Left ventricle myocardium inferior (tissue), 1 donor: ENCODE measurements around the gene FAM181B. TPM values are rescaled to one million over a fixed set of nuclear protein-coding genes. Genes with fewer than 3 reads are reported as not detected.

Experiments
- DNase-seq: peaks from one replicate; pipeline ENCODE4 v3.0.0-alpha.2; 2020
- H3K27ac ChIP-seq: fragments of 200-600 bp; replicated peaks from 2 replicates; pipeline ENCODE4 v1.8.0; 2021
- H3K27me3 ChIP-seq: fragments of 200-600 bp; 2 replicates; pipeline ENCODE4 v1.8.0; 2021; ENCODE audit warnings: low read depth
- H3K36me3 ChIP-seq: fragments of 200-600 bp; 2 replicates; pipeline ENCODE4 v1.8.0; 2021
- H3K4me1 ChIP-seq: fragments of 200-600 bp; 2 replicates; pipeline ENCODE4 v1.8.0; 2021
- H3K4me3 ChIP-seq: fragments of 200-600 bp; 2 replicates; pipeline ENCODE4 v1.8.0; 2021; ENCODE audit warnings: mild to moderate bottlenecking, moderate library complexity
- H3K9me3 ChIP-seq: fragments of 200-600 bp; replicated peaks from 2 replicates; pipeline ENCODE4 v1.8.0; 2021
- CTCF ChIP-seq: fragments of 200-600 bp; IDR thresholded peaks from 2 replicates; pipeline ENCODE4 v1.8.0; 2021; ENCODE audit warnings: antibody characterized with exemption, mild to moderate bottlenecking, borderline replicate concordance
- intact Hi-C: fragments of 100-400 bp; cut with micrococcal nuclease; formaldehyde crosslinking; loops from one replicate; pipeline ENCODE4 v1.11.0; 2022
- total RNA-seq: library from RNA; stranded (reverse); fragmentation: NEBNext Ultra II Directional; extraction: Animal tissue kit (Norgen Biotek cat#: 25700); gene quantifications from one replicate; pipeline ENCODE4 v1.2.1, GENCODE V29; 2021
- donor health status: DM: no; HTN: yes; CAD: no; lungs with severe emphysema.

Gene FAM181B
- total RNA-seq, 1 donor from 2014 or later = 0.19 TPM

DNA sequence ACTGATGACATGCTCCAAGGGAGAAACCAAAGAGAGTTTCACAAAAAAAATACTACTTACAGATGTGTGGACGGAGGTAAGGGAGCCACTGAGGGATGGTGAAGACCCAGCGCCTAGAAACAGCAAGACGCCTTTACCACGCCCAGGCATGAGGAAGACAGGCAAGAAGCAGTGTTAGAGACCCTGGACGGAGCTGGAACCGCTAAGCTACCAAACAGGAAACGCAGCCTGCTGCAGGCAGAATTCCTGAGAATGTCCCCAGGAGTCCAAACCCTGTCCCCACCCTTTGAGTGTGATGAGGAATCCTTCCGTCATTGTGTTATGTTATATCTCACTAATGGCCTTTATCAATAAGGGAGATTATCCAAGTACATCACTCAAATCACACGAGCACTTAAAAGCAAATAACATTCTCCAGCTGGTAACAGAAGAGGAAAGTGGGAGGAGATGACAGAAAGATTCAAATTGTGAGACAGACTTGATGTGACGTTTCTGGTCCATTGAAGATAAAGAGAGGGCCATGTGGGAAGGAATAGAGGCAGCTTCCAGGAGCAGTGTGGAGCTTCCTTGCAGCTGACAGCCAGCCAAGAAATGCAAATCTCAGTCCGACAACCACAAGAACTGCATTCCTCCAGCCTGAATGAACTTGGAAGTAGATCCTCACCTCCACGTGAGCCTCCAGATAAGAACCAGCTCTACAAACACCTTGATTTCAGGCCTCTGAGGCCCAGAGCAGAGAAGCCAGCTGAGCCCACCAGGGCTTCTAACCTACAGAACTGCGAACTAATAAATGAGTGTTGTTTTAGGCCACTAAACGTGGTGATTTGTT lies 19.1 kb downstream of the FAM181B start:
- intact Hi-C loops = loop anchor here (10.0 kb wide), 1 partner anchor 1110 kb away; no protein-coding TSS in a partner anchor
- H3K27me3 ChIP-seq = peaks cover 68% of the 10 kb centered on the region
- no peak overlapping the region for H3K4me3 ChIP-seq
- H3K9me3 ChIP-seq = no peaks in the 10 kb centered on the region
- no peaks in the 10 kb centered on the region for H3K36me3 ChIP-seq
- no peak for TF ChIP-seq CTCF
- no peak overlapping the region for H3K27ac ChIP-seq
- no peak for DNase-seq
- peaks cover 6% of the 10 kb centered on the region for H3K4me1 ChIP-seq

DNA sequence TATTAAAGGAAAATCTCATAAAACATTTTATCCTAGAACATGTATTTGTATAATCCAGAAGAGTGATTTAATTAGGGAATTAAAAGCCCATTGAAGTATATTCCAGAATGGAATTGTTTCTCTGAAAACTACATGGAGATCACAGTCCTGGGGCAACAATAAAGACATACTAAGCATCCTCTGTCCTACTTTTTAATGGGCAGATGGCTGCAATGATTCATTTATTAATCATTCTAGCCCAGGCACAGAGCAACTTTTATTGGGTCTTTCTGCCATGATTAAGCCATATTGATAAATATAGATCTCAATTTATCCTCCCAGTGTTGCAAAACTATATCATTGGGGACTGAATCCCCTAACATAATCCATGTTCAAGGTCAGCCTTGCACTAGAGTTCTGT lies 22.0 kb downstream of the FAM181B start:
- H3K9me3 ChIP-seq = no peaks in the 10 kb centered on the region
- TF ChIP-seq CTCF = no peak
- H3K4me3 ChIP-seq = no peak overlapping the region
- intact Hi-C loops = loop anchor here (10.0 kb wide), 1 partner anchor 1113 kb away; no protein-coding TSS in a partner anchor
- H3K4me1 ChIP-seq = no peaks in the 10 kb centered on the region
- H3K27ac ChIP-seq = no peak overlapping the region
- no peaks in the 10 kb centered on the region for H3K36me3 ChIP-seq
- DNase-seq = no peak
- H3K27me3 ChIP-seq = peaks cover 84% of the 10 kb centered on the region

- no peak overlapping the region for H3K27ac ChIP-seq
- no peak for TF ChIP-seq CTCF
- H3K27me3 ChIP-seq = peaks cover 50% of the 10 kb centered on the region
- no peaks in the 10 kb centered on the region for H3K4me1 ChIP-seq
- H3K9me3 ChIP-seq = no peaks in the 10 kb centered on the region
- no peaks in the 10 kb centered on the region for H3K36me3 ChIP-seq
- no peak for DNase-seq
- H3K4me3 ChIP-seq = no peak overlapping the region
- intact Hi-C loops = no loop called here
These were observed 29.9 kb downstream of the FAM181B start for GRCh38 chr11:82703796-82704195.

DNA sequence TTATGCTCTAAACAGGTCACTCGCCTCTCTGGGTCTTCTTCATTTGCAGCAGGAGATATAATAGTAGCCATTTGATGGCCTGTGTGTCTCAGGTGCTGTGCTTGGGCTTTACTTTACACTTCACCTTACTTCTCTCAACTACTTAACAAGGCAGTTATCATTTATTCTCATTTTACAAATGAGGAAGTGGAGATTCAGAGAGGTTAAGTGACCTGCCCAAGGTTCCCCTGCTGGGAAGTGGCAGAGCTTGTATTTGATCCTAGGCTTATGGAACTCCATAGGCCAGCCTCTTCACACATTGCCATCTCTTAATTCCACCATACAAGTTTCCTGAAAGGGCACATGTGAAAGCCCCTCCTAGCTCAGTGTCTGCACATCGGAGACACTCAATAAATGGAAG lies 30.4 kb downstream of the FAM181B start:
- intact Hi-C loops = no loop called here
- Histone ChIP-seq H3K27me3 (peaks cover 48% of the 10 kb centered on the region), H3K27ac (no peak overlapping the region), H3K4me1 (no peaks in the 10 kb centered on the region), H3K4me3 (no peak overlapping the region), H3K9me3 (no peaks in the 10 kb centered on the region), H3K36me3 (no peaks in the 10 kb centered on the region)
- no peak for TF ChIP-seq CTCF
- DNase-seq = no peak

- TF ChIP-seq CTCF = peak; percentile 60
- intact Hi-C loops = no loop called here
- no peak for DNase-seq
- H3K27ac ChIP-seq = no peak overlapping the region
- H3K4me3 ChIP-seq = no peak overlapping the region
- no peaks in the 10 kb centered on the region for H3K9me3 ChIP-seq
- H3K36me3 ChIP-seq = no peaks in the 10 kb centered on the region
- H3K27me3 ChIP-seq = peaks cover 42% of the 10 kb centered on the region
- no peaks in the 10 kb centered on the region for H3K4me1 ChIP-seq
These were observed 31.7 kb downstream of the FAM181B start for GRCh38 chr11:82701847-82702520.
